LNCAP (cell line): ENCODE measurements around the gene ZSWIM1.

Experiments
- TF ChIP-seq, protein P1 (sequence below): fragments of 450-650 bp; IDR thresholded peaks from 2 replicates; pipeline ENCODE4 v1.5.1; 2017; ENCODE audit warnings: mild to moderate bottlenecking

ZSWIM1 gene

DNA sequence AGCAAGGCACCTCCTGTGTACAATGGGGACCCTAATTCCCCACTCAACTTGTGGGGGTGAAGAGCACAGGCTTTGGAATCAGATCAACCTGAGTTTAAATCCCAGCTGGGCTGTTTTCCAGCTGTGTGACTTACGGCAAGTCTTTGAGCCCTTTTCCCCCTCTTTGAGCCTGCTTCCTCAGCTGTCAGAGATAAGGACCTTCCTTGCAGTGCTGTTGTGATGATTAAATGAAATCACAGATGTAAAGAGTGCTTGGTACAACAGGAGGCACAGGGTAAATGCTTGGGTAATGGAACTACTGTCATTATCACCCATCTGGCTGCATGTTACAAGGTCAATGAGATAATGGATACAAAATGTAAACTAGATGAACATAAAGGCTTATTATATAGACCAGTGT, 44.2 kb upstream of the ZSWIM1 start:
- TF ChIP-seq, protein P1, sequence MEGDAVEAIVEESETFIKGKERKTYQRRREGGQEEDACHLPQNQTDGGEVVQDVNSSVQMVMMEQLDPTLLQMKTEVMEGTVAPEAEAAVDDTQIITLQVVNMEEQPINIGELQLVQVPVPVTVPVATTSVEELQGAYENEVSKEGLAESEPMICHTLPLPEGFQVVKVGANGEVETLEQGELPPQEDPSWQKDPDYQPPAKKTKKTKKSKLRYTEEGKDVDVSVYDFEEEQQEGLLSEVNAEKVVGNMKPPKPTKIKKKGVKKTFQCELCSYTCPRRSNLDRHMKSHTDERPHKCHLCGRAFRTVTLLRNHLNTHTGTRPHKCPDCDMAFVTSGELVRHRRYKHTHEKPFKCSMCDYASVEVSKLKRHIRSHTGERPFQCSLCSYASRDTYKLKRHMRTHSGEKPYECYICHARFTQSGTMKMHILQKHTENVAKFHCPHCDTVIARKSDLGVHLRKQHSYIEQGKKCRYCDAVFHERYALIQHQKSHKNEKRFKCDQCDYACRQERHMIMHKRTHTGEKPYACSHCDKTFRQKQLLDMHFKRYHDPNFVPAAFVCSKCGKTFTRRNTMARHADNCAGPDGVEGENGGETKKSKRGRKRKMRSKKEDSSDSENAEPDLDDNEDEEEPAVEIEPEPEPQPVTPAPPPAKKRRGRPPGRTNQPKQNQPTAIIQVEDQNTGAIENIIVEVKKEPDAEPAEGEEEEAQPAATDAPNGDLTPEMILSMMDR: no peak

DNA sequence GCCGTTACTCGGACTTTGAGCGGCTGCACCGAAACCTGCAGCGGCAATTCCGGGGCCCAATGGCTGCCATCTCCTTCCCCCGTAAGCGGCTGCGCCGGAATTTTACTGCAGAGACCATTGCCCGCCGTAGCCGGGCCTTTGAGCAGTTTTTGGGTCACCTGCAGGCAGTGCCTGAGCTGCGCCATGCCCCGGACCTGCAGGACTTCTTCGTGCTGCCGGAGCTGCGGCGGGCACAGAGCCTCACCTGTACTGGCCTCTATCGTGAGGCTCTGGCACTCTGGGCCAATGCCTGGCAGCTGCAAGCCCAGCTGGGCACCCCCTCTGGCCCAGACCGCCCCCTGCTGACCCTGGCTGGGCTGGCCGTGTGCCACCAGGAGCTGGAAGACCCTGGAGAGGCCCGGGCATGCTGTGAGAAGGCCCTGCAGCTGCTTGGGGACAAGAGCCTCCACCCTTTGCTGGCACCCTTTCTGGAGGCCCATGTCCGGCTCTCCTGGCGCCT, 40.3 kb upstream of the ZSWIM1 start:
- TF ChIP-seq, protein P1: no peak

DNA sequence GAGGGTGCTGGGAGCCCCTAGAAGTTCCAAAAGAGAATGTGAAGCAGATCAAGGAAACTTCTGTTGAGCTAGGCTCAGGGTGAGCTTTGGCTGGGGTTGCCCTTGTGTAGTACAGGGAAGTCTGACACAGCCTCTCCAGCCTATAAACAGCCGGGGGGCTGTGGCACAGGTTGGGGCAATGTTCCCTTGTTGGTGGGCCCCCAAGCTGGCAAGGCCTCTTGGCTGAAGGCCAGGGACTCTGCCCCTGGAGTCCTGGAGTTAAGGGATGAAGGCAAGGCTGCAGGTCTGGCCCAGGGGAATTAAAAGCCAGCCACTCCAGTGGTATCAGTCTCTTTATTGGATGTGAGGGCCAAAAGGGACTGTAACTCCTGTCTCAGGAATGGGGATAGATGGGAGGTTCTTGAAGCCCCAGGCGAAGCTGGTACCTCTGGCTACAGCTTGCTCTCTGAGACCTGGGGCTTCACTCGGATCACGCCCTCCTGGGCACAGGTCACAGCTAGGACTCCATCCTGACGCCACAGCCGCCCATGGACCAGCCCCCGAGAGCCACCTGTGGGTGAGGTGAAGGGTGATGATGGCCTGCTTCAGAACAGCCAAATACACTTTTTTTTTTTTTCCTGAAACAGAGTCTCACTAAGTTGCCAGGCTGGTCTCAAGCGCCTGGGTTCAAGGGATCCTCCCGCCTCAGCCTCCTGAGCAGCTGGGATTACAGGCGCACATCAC, 39.5 kb upstream of the ZSWIM1 start:
- TF ChIP-seq, protein P1: no peak

DNA sequence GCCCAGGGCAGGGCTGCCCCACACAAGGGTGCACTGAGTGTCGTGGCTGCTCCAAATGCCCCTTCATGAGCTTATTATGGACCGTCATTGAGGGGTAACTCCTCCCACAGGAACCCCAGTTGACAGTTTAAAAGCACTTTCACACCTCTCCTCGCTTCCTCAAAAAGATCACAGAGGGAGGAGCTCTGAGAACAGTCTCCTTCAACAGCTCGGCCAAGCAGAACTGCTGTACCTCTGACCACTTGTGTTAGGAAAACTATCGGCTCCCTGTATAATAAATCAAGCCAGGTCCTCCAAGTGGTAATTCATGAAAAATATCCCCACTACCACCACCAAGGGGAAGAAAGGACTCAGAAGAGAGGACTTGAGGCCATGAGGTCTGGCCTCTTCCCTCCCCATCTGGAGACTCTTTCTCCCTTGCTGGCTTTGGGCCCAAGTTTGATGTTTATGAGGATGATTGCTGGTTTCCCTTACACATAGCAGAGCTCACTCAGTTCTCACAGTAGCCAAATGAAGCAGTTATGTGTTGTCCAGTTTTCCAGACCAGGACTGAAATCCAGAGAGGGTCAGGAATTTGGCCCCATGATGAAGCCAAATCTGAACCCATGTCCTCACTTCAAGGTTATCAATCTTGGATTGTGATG, 38.7 kb upstream of the ZSWIM1 start:
- TF ChIP-seq, protein P1: no peak

DNA sequence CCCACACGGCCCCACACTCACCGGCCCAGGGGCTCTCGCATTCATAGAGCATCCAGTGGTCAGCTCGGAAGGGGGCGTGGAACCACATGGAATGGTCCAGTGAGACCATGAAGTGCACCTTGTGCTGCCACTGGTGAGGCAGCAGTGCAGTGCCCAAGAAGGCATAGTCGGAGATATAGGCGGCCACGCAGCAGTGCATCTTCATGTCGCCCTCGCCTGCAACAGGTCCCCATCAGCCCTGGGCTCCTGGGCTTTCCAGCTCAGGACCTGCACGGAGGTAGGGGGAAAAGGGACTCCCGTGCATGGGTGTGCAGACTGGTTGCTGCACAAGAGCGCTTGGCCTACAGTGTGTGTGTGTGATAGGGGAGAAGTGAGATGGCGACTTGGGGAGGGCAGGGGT, 37.5 kb upstream of the ZSWIM1 start:
- TF ChIP-seq, protein P1: no peak

DNA sequence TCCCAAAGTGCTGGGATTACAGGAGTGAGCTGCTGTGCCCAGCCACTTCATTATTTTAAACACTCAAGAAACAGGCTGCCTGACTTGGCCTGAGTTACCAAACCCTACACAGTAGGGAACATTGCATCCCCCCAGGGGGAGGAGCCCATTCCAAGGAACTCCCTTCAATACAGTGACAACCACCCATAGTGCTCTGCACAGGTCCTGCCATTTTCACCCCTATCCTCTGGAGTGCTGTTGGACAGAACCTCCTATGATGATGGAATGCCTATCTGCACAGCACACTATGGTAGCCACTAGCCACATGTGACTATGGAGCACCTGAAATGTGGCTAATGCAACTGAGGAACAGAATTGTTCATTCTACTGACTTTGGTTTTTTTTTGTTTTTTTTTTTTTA, 35.6 kb upstream of the ZSWIM1 start:
- TF ChIP-seq, protein P1: no peak

DNA sequence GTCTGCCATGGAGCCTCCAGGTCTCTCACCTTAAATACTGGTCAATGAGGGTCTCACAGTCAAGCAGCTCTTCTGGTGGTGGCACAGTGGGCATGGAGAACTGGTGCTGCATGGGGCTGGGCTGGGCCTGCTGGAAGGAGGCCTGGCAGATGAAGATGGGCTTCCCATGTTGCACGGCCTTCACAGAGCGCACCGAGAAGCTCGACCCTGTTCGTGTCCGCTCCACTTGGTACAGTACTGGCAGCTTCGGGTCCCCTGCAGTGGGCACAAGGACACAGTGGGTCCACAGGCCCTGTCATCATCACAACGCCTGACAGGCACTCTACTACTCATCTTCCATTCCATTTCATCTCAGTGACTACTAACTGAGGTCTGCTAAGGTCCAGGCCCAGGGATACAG, 32.6 kb upstream of the ZSWIM1 start:
- TF ChIP-seq, protein P1: no peak
